Lung (tissue), 12 donors: ENCODE data around the gene NSD1. TPM values are rescaled to one million over a fixed set of nuclear protein-coding genes. Genes with fewer than 3 reads are reported as not detected.

Experiments
- ATAC-seq: fragments of 200-7000 bp; cut with Tn5 transposase; one replicate; pipeline ENCODE4 v1.9.1; 2020; ENCODE audit warnings: moderate number of reproducible peaks; ENCODE audit not compliant: insufficient read depth, low FRiP score
- DNase-seq, 3 donors: peaks; one replicate each; pipeline ENCODE4 v3.0.0-alpha.2; 2013 to 2017
- H3K27ac ChIP-seq, 2 donors: one replicate each; pipeline ENCODE4 v1.5.1; 2013; ENCODE audit warnings: mild to moderate bottlenecking in 2 of 2, moderate library complexity in 2 of 2, control low read depth in 1 of 2, inconsistent platforms in 1 of 2, low read depth in 1 of 2, low read length in 1 of 2
- H3K27me3 ChIP-seq, 3 donors: one replicate each; pipeline ENCODE4 v1.5.1; 2013; ENCODE audit warnings: low read length in 2 of 3; ENCODE audit not compliant: control insufficient read depth in 3 of 3, insufficient read depth in 3 of 3
- H3K36me3 ChIP-seq, 4 donors: one replicate each; pipeline ENCODE4 v1.5.1; 2013; ENCODE audit warnings: low read length in 4 of 4, mild to moderate bottlenecking in 1 of 4, moderate library complexity in 1 of 4; ENCODE audit not compliant: control insufficient read depth in 4 of 4, insufficient read depth in 4 of 4
- H3K4me1 ChIP-seq, 5 donors: one replicate each; pipeline ENCODE4 v1.5.1; 2013; ENCODE audit warnings: low read length in 5 of 5, mild to moderate bottlenecking in 2 of 5, moderate library complexity in 1 of 5; ENCODE audit not compliant: control insufficient read depth in 5 of 5, insufficient read depth in 5 of 5
- H3K4me3 ChIP-seq: one replicate; pipeline ENCODE4 v1.5.1; 2013; ENCODE audit warnings: mild to moderate bottlenecking, control low read depth, moderate library complexity
- H3K9ac ChIP-seq, 2 donors: one replicate each; pipeline ENCODE4 v1.5.1; 2013; ENCODE audit warnings: low read length in 2 of 2, control low read depth in 1 of 2; ENCODE audit not compliant: insufficient read depth in 1 of 2
- H3K9me3 ChIP-seq, 4 donors: one replicate each; pipeline ENCODE4 v1.5.1; 2013; ENCODE audit warnings: low read length in 3 of 4, mild to moderate bottlenecking in 1 of 4, moderate library complexity in 1 of 4; ENCODE audit not compliant: control insufficient read depth in 4 of 4, insufficient read depth in 3 of 4
- CTCF ChIP-seq: IDR thresholded peaks from 2 replicates; pipeline ENCODE4 v1.5.1; 2012; ENCODE audit warnings: mild to moderate bottlenecking; ENCODE audit errors: control extremely low read depth, extremely low read depth
- WGBS, 2 donors: extraction: QIAGEN DNeasy Blood & Tissue Kit; methylation state at CpG; one replicate each; pipeline ENCODE4 v1.1.7; 2013; 5-methylcytosine and 5-hydroxymethylcytosine counted together
- polyA plus RNA-seq, 2 donors: library from polyadenylated mRNA; stranded (reverse); fragments of 200-250 nt; gene quantifications; one replicate each; pipeline ENCODE4 v1.2.1, GENCODE V29; 2013
- total RNA-seq, 2 donors: library from RNA; depleted of rRNA in 1 of 2; stranded (reverse); fragments of >200 nt in 1 of 2; gene quantifications; one replicate each; pipeline ENCODE4 v1.2.1, GENCODE V29; 2014 to 2021
- donor health status: control.
- donor health status: control.
- donor health status: Bipolar disorder and iron deficiency.
- donor health status: healthy.
- donor health status: DM: yes; HTN: yes; CAD: no.

Gene NSD1
- total and polyA plus RNA-seq, 4 donors = 8.0 to 81.7 (median 43.2) TPM

GRCh38 chr5:177099422-177100093 is 34.0 kb upstream of the NSD1 start:
- Histone ChIP-seq H3K4me3 (no peak overlapping the region), H3K9ac (no peak overlapping the region), H3K27me3 (no peaks in the 10 kb centered on the region), H3K9me3 (no peaks in the 10 kb centered on the region), H3K27ac (no peak overlapping the region), H3K4me1 (peaks cover 0 to 57% (median 30%) of the 10 kb centered on the region in 5 donors), H3K36me3 (peaks cover 0 to 26% (median 7%) of the 10 kb centered on the region in 4 donors)
- DNase-seq = peak in 2 of 3 donors; percentile 28 to 37
- no peak for TF ChIP-seq CTCF
- ATAC-seq = no peak
- 71 to 77% methylated on average over 13 of the region's 13 CpGs for WGBS, 2 donors

DNA sequence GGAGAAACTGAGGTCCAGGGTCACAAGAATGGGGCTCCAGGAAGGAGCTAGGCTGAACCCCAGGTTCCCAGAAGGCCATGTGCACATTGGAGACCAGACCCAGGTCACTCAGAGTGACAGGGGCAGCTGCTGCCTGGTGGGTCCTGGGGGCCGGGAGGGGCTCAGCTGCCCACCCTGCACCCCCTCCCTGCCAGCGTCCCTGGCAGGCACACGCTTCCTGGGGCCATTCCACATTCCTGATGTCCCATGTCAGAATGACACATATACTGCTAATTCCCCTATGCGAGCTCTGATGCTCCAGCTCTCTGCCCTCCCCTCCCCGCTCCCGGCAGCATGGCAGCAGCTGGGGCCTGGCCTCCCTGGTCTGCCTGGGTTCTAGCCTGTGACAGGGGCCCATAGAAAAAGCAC is 32.9 kb upstream of the NSD1 start:
- DNase-seq (peak; percentile 66 to 74 (median 67)), ATAC-seq (no peak)
- Histone ChIP-seq H3K4me1 (peaks cover 0 to 47% (median 21%) of the 10 kb centered on the region in 5 donors), H3K9me3 (no peaks in the 10 kb centered on the region), H3K36me3 (peaks cover 0 to 19% (median 6%) of the 10 kb centered on the region in 4 donors), H3K27ac (no peak overlapping the region), H3K9ac (no peak overlapping the region), H3K4me3 (no peak overlapping the region), H3K27me3 (no peaks in the 10 kb centered on the region)
- 56 to 86% methylated on average over 6 of the region's 6 CpGs for WGBS, 2 donors
- TF ChIP-seq CTCF = no peak

- Histone ChIP-seq H3K36me3 (no peaks in the 10 kb centered on the region), H3K9me3 (no peaks in the 10 kb centered on the region), H3K9ac (no peak overlapping the region), H3K27ac (no peak overlapping the region), H3K27me3 (no peaks in the 10 kb centered on the region), H3K4me3 (no peak overlapping the region), H3K4me1 (peaks cover 0 to 25% (median 2%) of the 10 kb centered on the region in 5 donors)
- ATAC-seq = no peak
- DNase-seq = no peak
- TF ChIP-seq CTCF = no peak
- 60 to 80% methylated on average over 8 to 9 of the region's 9 CpGs for WGBS, 2 donors
These were observed 29.9 kb upstream of the NSD1 start for GRCh38 chr5:177103523-177104253.
